Neural progenitor cell (in vitro differentiated cells): Measurements from ENCODE around the gene ADH5.

Source experiments
- EZH2 ChIP-seq: fragments of 200-600 bp; sonication (generic); IDR thresholded peaks from 2 replicates; pipeline ENCODE4 v1.6.1; 2017; ENCODE audit warnings: antibody characterized with exemption, mild to moderate bottlenecking, moderate library complexity
- EZH2phosphoT487 ChIP-seq: fragments of 200-600 bp; sonication (generic); IDR thresholded peaks from 2 replicates; pipeline ENCODE4 v1.6.1; 2017; ENCODE audit warnings: antibody characterized with exemption
- TF ChIP-seq, protein P1 (sequence below): fragments of 200-600 bp; sonication (generic); IDR thresholded peaks from 2 replicates; pipeline ENCODE4 v1.5.1; 2017; ENCODE audit warnings: antibody characterized with exemption, mild to moderate bottlenecking

DNA sequence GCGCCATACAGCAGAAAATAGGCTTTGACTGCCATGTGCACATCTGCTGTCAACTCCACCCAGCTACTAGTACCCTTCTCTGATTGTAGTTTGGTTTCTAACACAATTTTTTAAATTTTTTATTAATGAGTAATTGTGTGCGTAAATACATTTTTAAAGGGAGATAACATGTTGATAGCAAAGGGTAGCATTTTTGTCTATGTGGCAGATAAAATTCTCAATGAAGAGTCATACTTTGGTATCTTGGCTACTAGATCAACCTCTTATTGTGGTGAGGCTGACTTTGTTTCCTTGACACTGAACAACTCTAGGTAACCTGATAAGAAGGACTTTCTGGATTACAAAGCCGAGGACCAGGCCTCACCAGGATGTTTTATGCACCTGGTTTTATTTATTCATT is 46.0 kb upstream of the ADH5 start:
- TF ChIP-seq, protein P1, sequence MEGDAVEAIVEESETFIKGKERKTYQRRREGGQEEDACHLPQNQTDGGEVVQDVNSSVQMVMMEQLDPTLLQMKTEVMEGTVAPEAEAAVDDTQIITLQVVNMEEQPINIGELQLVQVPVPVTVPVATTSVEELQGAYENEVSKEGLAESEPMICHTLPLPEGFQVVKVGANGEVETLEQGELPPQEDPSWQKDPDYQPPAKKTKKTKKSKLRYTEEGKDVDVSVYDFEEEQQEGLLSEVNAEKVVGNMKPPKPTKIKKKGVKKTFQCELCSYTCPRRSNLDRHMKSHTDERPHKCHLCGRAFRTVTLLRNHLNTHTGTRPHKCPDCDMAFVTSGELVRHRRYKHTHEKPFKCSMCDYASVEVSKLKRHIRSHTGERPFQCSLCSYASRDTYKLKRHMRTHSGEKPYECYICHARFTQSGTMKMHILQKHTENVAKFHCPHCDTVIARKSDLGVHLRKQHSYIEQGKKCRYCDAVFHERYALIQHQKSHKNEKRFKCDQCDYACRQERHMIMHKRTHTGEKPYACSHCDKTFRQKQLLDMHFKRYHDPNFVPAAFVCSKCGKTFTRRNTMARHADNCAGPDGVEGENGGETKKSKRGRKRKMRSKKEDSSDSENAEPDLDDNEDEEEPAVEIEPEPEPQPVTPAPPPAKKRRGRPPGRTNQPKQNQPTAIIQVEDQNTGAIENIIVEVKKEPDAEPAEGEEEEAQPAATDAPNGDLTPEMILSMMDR, result no peak
- no peak for TF ChIP-seq EZH2phosphoT487
- no peak for TF ChIP-seq EZH2
